GM12891 (cell line): Measurements from ENCODE around the gene SMIM27.

Source experiments
- POLR2A ChIP-seq: IDR thresholded peaks from 2 replicates; pipeline ENCODE4 v1.6.1; 2011; ENCODE audit warnings: low read depth, low read length, control low read depth
- POLR2AphosphoS5 ChIP-seq: IDR thresholded peaks from 2 replicates; pipeline ENCODE4 v1.6.1; 2011; ENCODE audit warnings: low read depth, low read length, control low read depth
- POU2F2 ChIP-seq: IDR thresholded peaks from 2 replicates; pipeline ENCODE4 v1.6.1; 2011; ENCODE audit warnings: low read depth, mild to moderate bottlenecking, control low read depth, low read length, moderate library complexity
- SPI1 ChIP-seq: IDR thresholded peaks from 2 replicates; pipeline ENCODE4 v1.6.1; 2011; ENCODE audit warnings: low read depth, low read length, control low read depth

- TF ChIP-seq POLR2A (no peak), SPI1 (no peak), POU2F2 (no peak), POLR2AphosphoS5 (no peak)
Measured at GRCh38 chr9:32502464-32502863, 49.7 kb upstream of the SMIM27 start.
